Calu3 (cell line): Measurements from ENCODE around the gene CCL4. TPM values are rescaled to one million over a fixed set of nuclear protein-coding genes. Genes with fewer than 3 reads are reported as not detected.
"Not testable (repeated sequence)": the region's sequence is repeated elsewhere in the genome, so short reads cannot be mapped to it uniquely, and the experiment has no call there.

Source experiments
- BruUV-seq: library from RNA; stranded (reverse); fragments of 400-500 nt; replicated peaks from 2 replicates; lab custom pipeline; 2021; lab: Mats Ljungman, UMichigan
- CTCF ChIA-PET: fragments of 300-600 bp; sonication (Branson Sonifier 250); formaldehyde crosslinking; loops from one replicate; lab custom pipeline; 2022; ENCODE audit warnings: antibody characterized with exemption; lab: Charles Lee
- DNase-seq: peaks from one replicate; pipeline ENCODE4 v3.0.0; 2022
- H3K27ac Mint-ChIP-seq: one replicate; pipeline ENCODE4 v1.8.0; 2022; ENCODE audit warnings: mixed read lengths; ENCODE audit not compliant: unreplicated experiment
- H3K27me3 Mint-ChIP-seq: one replicate; pipeline ENCODE4 v1.8.0; 2022; ENCODE audit warnings: mixed read lengths; ENCODE audit not compliant: unreplicated experiment
- H3K36me3 Mint-ChIP-seq: one replicate; pipeline ENCODE4 v1.8.0; 2022; ENCODE audit warnings: mild to moderate bottlenecking, moderate library complexity, mixed read lengths; ENCODE audit not compliant: insufficient read depth, unreplicated experiment
- H3K4me1 Mint-ChIP-seq: one replicate; pipeline ENCODE4 v1.8.0; 2022; ENCODE audit warnings: mild to moderate bottlenecking, low read depth, mixed read lengths; ENCODE audit not compliant: unreplicated experiment
- H3K4me3 Mint-ChIP-seq: one replicate; pipeline ENCODE4 v1.8.0; 2022; ENCODE audit warnings: mild to moderate bottlenecking, low read depth, moderate library complexity, mixed read lengths; ENCODE audit not compliant: unreplicated experiment
- H3K9me3 Mint-ChIP-seq: one replicate; pipeline ENCODE4 v1.8.0; 2022; ENCODE audit warnings: low read depth, mixed read lengths; ENCODE audit not compliant: unreplicated experiment
- CTCF ChIP-seq: fragments of 200-600 bp; IDR thresholded peaks from one replicate; pipeline ENCODE4 v1.8.0; 2022; ENCODE audit warnings: antibody characterized with exemption; ENCODE audit not compliant: unreplicated experiment
- intact Hi-C: fragments of 100-400 bp; cut with micrococcal nuclease; formaldehyde crosslinking; loops from one replicate; pipeline ENCODE4 v1.10.0; 2022; ENCODE audit not compliant: unreplicated experiment
- total RNA-seq: library from RNA; stranded (reverse); gene quantifications from 2 replicates; pipeline ENCODE4 v1.2.3, GENCODE V29; 2022

The CCL4 gene
- total RNA-seq, 1 experiment from 2014 or later: not detected

- peak; percentile 77 for TF ChIP-seq CTCF
- H3K36me3 Mint-ChIP-seq: no peaks in the 10 kb centered on the region
- CTCF ChIA-PET: interaction anchor here (0.7 to 3.8 kb wide), 12 partner anchors 10 to 411 kb away, joined by 3 to 40 read pairs (median 8); partner anchors contain the start of genes CCL15 and CCL16
- peaks cover 64% of the 10 kb centered on the region for H3K27me3 Mint-ChIP-seq
- H3K4me3 Mint-ChIP-seq: no peak overlapping the region
- no peaks in the 10 kb centered on the region for H3K9me3 Mint-ChIP-seq
- no peak overlapping the region for H3K27ac Mint-ChIP-seq
- no peaks in the 10 kb centered on the region for H3K4me1 Mint-ChIP-seq
- BruUV-seq: no TSS peak
- intact Hi-C loops: no loop called here
- DNase-seq: peak; percentile 76
These were observed 31.1 kb upstream of the CCL4 start for GRCh38 chr17:36072431-36073121.

- intact Hi-C loops: loop anchor here (2.0 kb wide), 1 partner anchor 104 kb away; no protein-coding TSS in a partner anchor
- CTCF ChIA-PET: interaction anchor here (2.8 to 3.8 kb wide), 2 partner anchors 98 to 104 kb away, joined by 39 to 40 read pairs; no protein-coding TSS in a partner anchor
- BruUV-seq: no TSS peak
- Mint-ChIP-seq H3K36me3 (no peaks in the 10 kb centered on the region), H3K4me3 (no peak overlapping the region), H3K27me3 (peaks cover 77% of the 10 kb centered on the region), H3K9me3 (no peaks in the 10 kb centered on the region), H3K4me1 (no peaks in the 10 kb centered on the region), H3K27ac (no peak overlapping the region)
- DNase-seq: no peak
- TF ChIP-seq CTCF: no peak
These were observed 29.3 kb upstream of the CCL4 start for GRCh38 chr17:36074365-36074764.

GRCh38 chr17:36081681-36082471 is 21.8 kb upstream of the CCL4 start:
- intact Hi-C loops, BruUV-seq, H3K9me3 Mint-ChIP-seq, H3K4me1 Mint-ChIP-seq, H3K4me3 Mint-ChIP-seq, H3K27ac Mint-ChIP-seq, H3K36me3 Mint-ChIP-seq: not testable (repeated sequence)
- CTCF ChIA-PET: interaction anchor here (2.2 kb wide), 1 partner anchor 9 kb away, joined by 5 read pairs; no protein-coding TSS in a partner anchor
- H3K27me3 Mint-ChIP-seq: peaks cover 55% of the 10 kb centered on the region
- DNase-seq: peak; percentile 17

- BruUV-seq, H3K9me3 Mint-ChIP-seq, H3K4me1 Mint-ChIP-seq, H3K36me3 Mint-ChIP-seq, intact Hi-C loops, H3K27ac Mint-ChIP-seq, H3K4me3 Mint-ChIP-seq, DNase-seq: not testable (repeated sequence)
- CTCF ChIA-PET: interaction anchor here (2.2 kb wide), 1 partner anchor 10 kb away, joined by 5 read pairs; no protein-coding TSS in a partner anchor
- peaks cover 54% of the 10 kb centered on the region for H3K27me3 Mint-ChIP-seq
These were observed 21.0 kb upstream of the CCL4 start for GRCh38 chr17:36082482-36083120.

GRCh38 chr17:36083691-36084090 is 19.9 kb upstream of the CCL4 start:
- H3K36me3 Mint-ChIP-seq, BruUV-seq, H3K4me1 Mint-ChIP-seq, intact Hi-C loops, DNase-seq, H3K4me3 Mint-ChIP-seq, H3K27ac Mint-ChIP-seq, H3K9me3 Mint-ChIP-seq: not testable (repeated sequence)
- CTCF ChIA-PET: interaction anchor here (2.2 kb wide), 1 partner anchor 11 kb away, joined by 5 read pairs; no protein-coding TSS in a partner anchor
- peaks cover 54% of the 10 kb centered on the region for H3K27me3 Mint-ChIP-seq
